ENCODE results near the gene PARL. TPM values are rescaled to one million over a fixed set of nuclear protein-coding genes. Genes with fewer than 3 reads are reported as not detected.

Gene PARL
- total RNA-seq, 1 donor from 2014 or later, result 36.6 TPM

DNA sequence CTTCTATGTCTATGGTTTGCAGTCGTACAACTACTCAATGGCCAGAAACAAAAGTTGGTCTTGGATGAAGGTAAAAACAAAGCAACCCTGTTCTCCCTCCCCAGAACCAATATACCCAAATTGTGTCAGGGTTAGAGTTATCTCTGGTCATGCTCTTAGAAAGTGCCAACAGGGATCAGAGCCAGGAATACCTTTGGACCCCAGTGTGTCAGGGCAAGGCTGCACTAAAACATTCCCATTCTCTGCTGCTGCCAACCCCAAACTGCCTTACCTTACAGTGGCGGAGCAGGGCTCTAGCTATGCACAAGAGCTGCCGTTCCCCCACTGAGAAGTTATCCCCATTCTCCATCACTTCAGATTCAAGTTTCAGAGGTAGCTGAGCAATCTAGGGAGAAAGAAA is 42.4 kb upstream of the PARL start:
- no peak overlapping the region for H3K4me3 ChIP-seq
- TF ChIP-seq, protein P1, sequence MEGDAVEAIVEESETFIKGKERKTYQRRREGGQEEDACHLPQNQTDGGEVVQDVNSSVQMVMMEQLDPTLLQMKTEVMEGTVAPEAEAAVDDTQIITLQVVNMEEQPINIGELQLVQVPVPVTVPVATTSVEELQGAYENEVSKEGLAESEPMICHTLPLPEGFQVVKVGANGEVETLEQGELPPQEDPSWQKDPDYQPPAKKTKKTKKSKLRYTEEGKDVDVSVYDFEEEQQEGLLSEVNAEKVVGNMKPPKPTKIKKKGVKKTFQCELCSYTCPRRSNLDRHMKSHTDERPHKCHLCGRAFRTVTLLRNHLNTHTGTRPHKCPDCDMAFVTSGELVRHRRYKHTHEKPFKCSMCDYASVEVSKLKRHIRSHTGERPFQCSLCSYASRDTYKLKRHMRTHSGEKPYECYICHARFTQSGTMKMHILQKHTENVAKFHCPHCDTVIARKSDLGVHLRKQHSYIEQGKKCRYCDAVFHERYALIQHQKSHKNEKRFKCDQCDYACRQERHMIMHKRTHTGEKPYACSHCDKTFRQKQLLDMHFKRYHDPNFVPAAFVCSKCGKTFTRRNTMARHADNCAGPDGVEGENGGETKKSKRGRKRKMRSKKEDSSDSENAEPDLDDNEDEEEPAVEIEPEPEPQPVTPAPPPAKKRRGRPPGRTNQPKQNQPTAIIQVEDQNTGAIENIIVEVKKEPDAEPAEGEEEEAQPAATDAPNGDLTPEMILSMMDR (IDR thresholded peaks at IDR 0.05), result no peak
- TF ChIP-seq POLR2A (IDR thresholded peaks at IDR 0.05) (no peak), POLR2AphosphoS5 (IDR thresholded peaks at IDR 0.05; ENCODE audit: insufficient read depth in 1 of 2, low read depth in 1 of 2) (no peak)
- H3K36me3 ChIP-seq, result peaks cover 0 to 75% of the 10 kb centered on the region in 2 donors
- DNase-seq (ENCODE audit: extremely low spot score in 2 of 2), result no peak
- no peaks in the 10 kb centered on the region for H3K4me1 ChIP-seq
- no peak overlapping the region for H3K27ac ChIP-seq
- no peaks in the 10 kb centered on the region for H3K27me3 ChIP-seq
- no peaks in the 10 kb centered on the region for H3K9me3 ChIP-seq
- intact Hi-C loops (cut with DNase I), result no loop called here

DNA sequence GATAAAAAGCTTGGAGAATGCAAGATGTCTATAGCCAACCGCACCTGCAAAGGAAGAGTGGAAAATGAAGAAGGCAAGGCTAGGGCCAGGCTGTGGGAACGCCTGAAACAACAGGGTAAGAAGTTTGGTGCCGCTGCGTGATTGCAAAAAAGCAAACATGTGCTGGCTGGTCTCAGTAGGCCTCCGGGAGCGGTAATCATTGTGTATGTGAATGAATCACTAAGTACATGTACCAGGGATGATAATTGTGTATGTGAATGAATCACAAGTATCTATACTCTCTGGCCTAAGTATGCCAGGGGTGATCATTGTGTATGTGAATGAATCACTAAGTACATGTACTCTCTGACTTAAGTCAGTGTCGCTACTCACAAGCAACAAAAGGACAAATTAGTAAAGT is 40.3 kb upstream of the PARL start:
- Histone ChIP-seq H3K4me3 (no peak overlapping the region), H3K27ac (no peak overlapping the region), H3K36me3 (peaks cover 0 to 76% of the 10 kb centered on the region in 2 donors), H3K4me1 (no peaks in the 10 kb centered on the region), H3K27me3 (no peaks in the 10 kb centered on the region), H3K9me3 (no peaks in the 10 kb centered on the region)
- no peak for DNase-seq (ENCODE audit: extremely low spot score in 2 of 2)
- TF ChIP-seq POLR2A (IDR thresholded peaks at IDR 0.05) (no peak), POLR2AphosphoS5 (IDR thresholded peaks at IDR 0.05; ENCODE audit: insufficient read depth in 1 of 2, low read depth in 1 of 2) (peak in 1 of 2 donors; percentile 44)
- TF ChIP-seq, protein P1 (IDR thresholded peaks at IDR 0.05), result no peak
- intact Hi-C loops (cut with DNase I), result no loop called here

DNA sequence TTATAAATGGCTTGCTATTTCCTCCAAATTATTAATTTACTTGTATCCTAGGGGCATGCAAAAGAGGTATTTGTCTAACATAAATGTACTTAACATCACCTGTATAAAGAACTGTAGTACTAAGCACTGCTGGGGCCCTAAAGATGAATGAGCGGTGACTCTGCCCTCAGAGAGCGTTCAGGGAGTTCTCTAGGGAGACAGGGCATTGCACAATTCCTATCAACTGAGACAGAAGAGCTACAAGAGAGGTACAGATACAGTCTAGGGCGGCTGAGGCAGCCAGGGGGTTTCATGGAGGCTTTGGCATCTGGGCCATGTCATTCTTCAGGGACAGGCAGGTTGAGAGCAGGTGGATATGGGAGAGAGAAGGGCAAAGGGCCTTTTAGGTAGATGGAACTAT is 39.9 kb upstream of the PARL start:
- Histone ChIP-seq H3K36me3 (peaks cover 0 to 77% of the 10 kb centered on the region in 2 donors), H3K27me3 (no peaks in the 10 kb centered on the region), H3K9me3 (no peaks in the 10 kb centered on the region), H3K27ac (no peak overlapping the region), H3K4me1 (no peaks in the 10 kb centered on the region), H3K4me3 (no peak overlapping the region)
- DNase-seq (ENCODE audit: extremely low spot score in 2 of 2), result no peak
- no peak for TF ChIP-seq POLR2A (IDR thresholded peaks at IDR 0.05)
- TF ChIP-seq, protein P1 (IDR thresholded peaks at IDR 0.05), result no peak
- no peak for TF ChIP-seq POLR2AphosphoS5 (IDR thresholded peaks at IDR 0.05; ENCODE audit: insufficient read depth in 1 of 2, low read depth in 1 of 2)
- intact Hi-C loops (cut with DNase I), result no loop called here

DNA sequence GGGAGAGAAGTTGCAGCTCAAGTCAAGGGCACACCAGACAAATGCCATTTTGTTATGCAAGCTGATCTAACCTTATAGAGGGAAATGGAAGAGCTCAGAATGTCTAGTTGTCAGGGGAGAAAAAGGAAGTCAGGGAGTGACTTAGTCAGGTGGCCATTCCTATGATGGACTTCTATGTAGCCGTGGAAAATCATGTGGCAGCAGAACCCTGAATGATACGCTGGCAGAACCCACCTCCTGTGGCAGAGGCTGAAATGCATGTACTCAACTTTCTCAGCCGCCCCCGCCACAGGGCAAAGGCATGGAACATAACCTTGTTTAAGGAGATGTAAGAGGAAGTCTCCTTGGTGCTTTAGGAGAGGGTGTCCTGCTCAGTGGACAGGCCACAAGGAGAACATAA is 37.7 kb upstream of the PARL start:
- no peaks in the 10 kb centered on the region for H3K4me1 ChIP-seq
- no peak overlapping the region for H3K27ac ChIP-seq
- intact Hi-C loops (cut with DNase I), result no loop called here
- H3K27me3 ChIP-seq, result no peaks in the 10 kb centered on the region
- peaks cover 0 to 64% of the 10 kb centered on the region in 2 donors for H3K36me3 ChIP-seq
- DNase-seq (ENCODE audit: extremely low spot score in 2 of 2), result no peak
- no peak overlapping the region for H3K4me3 ChIP-seq
- H3K9me3 ChIP-seq, result no peaks in the 10 kb centered on the region
- TF ChIP-seq, protein P1 (IDR thresholded peaks at IDR 0.05), result no peak
- TF ChIP-seq POLR2A (IDR thresholded peaks at IDR 0.05), result no peak
- no peak for TF ChIP-seq POLR2AphosphoS5 (IDR thresholded peaks at IDR 0.05; ENCODE audit: insufficient read depth in 1 of 2, low read depth in 1 of 2)

DNA sequence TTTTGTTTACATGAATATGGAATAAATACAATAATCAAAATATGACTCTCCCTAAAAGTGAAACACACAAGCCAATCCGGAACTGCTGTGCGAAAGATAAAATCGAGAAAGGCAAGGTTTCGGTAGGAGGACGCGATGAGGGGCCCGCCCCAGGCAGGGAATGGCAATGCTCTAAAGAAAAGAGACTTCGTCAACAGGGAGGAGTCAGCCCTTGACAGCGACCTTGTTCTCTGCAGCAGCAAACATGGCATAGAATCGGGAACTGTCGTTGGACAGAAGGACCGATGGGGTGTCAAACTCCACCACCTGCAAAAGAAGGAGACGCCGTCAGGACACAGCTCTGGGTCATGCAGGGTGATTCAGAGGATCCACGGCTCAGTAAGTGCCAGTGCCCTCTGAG is 36.4 kb upstream of the PARL start:
- H3K27me3 ChIP-seq, result no peaks in the 10 kb centered on the region
- no peaks in the 10 kb centered on the region for H3K4me1 ChIP-seq
- TF ChIP-seq, protein P1 (IDR thresholded peaks at IDR 0.05), result no peak
- no peak for TF ChIP-seq POLR2A (IDR thresholded peaks at IDR 0.05)
- TF ChIP-seq POLR2AphosphoS5 (IDR thresholded peaks at IDR 0.05; ENCODE audit: insufficient read depth in 1 of 2, low read depth in 1 of 2), result no peak
- no peaks in the 10 kb centered on the region for H3K9me3 ChIP-seq
- intact Hi-C loops (cut with DNase I), result no loop called here
- no peak for DNase-seq (ENCODE audit: extremely low spot score in 2 of 2)
- peaks cover 0 to 51% of the 10 kb centered on the region in 2 donors for H3K36me3 ChIP-seq
- H3K27ac ChIP-seq, result no peak overlapping the region
- no peak overlapping the region for H3K4me3 ChIP-seq
